GM18511 (cell line): ENCODE data around the gene FAM227B.
"Not testable (repeated sequence)": the region's sequence is repeated elsewhere in the genome, so short reads cannot be mapped to it uniquely, and the experiment has no call there.

ENCODE experiments used
- ATAC-seq: cut with Tn5 transposase; IDR thresholded peaks from one replicate; pipeline ENCODE4 v1.9.1; 2021; ENCODE audit warnings: mild to moderate bottlenecking, moderate library complexity; ENCODE audit not compliant: unreplicated experiment

FAM227B gene

GRCh38 chr15:49619226-49619625, 1.4 kb downstream of the FAM227B start:
- no peak for ATAC-seq

GRCh38 chr15:49612240-49612639, 8.4 kb downstream of the FAM227B start:
- ATAC-seq = not testable (repeated sequence)

GRCh38 chr15:49610157-49610918, 10.3 kb downstream of the FAM227B start:
- no peak for ATAC-seq

GRCh38 chr15:49606594-49606993, 14.0 kb downstream of the FAM227B start:
- no peak for ATAC-seq

- no peak for ATAC-seq
These were observed 15.0 kb downstream of the FAM227B start for GRCh38 chr15:49605588-49605987.

GRCh38 chr15:49604625-49605409, 15.8 kb downstream of the FAM227B start:
- no peak for ATAC-seq

- not testable (repeated sequence) for ATAC-seq
These were observed 27.7 kb downstream of the FAM227B start for GRCh38 chr15:49592829-49593316.

- no peak for ATAC-seq
These were observed 31.6 kb downstream of the FAM227B start for GRCh38 chr15:49589030-49589429.

GRCh38 chr15:49573421-49573820, 47.2 kb downstream of the FAM227B start:
- no peak for ATAC-seq

GRCh38 chr15:49570672-49571071, 49.9 kb downstream of the FAM227B start:
- no peak for ATAC-seq

GRCh38 chr15:49570174-49570573, 50.4 kb downstream of the FAM227B start:
- ATAC-seq = no peak

- ATAC-seq = no peak
These were observed 60.6 kb downstream of the FAM227B start for GRCh38 chr15:49560045-49560444.

GRCh38 chr15:49558929-49559328, 61.7 kb downstream of the FAM227B start:
- no peak for ATAC-seq

- ATAC-seq = no peak
These were observed 64.2 kb downstream of the FAM227B start for GRCh38 chr15:49556437-49556836.

GRCh38 chr15:49550342-49550741, 70.3 kb downstream of the FAM227B start:
- ATAC-seq = not testable (repeated sequence)

- no peak for ATAC-seq
These were observed 82.1 kb downstream of the FAM227B start for GRCh38 chr15:49538520-49538919.

- no peak for ATAC-seq
These were observed 90.5 kb downstream of the FAM227B start for GRCh38 chr15:49530092-49530491.

- no peak for ATAC-seq
These were observed 92.3 kb downstream of the FAM227B start for GRCh38 chr15:49528289-49528688.

- ATAC-seq = no peak
These were observed 98.8 kb downstream of the FAM227B start for GRCh38 chr15:49521802-49522201.

GRCh38 chr15:49512739-49513138, 107.9 kb downstream of the FAM227B start:
- not testable (repeated sequence) for ATAC-seq

GRCh38 chr15:49507261-49507660, 113.4 kb downstream of the FAM227B start:
- ATAC-seq = no peak

GRCh38 chr15:49506341-49506740, 114.3 kb downstream of the FAM227B start:
- no peak for ATAC-seq
